H1 (cell line): ENCODE measurements around the gene QSOX2. TPM values are rescaled to one million over a fixed set of nuclear protein-coding genes. Genes with fewer than 3 reads are reported as not detected.

ENCODE experiments used
- CBX8 ChIP-seq: fragments of 300-800, 300-1000 bp; sonication (generic); IDR thresholded peaks from 2 replicates; pipeline ENCODE4 v1.7.1; 2016; ENCODE audit warnings: low read depth, low read length, borderline replicate concordance
- CHD1 ChIP-seq: IDR thresholded peaks from 2 replicates; pipeline ENCODE4 v1.6.1; 2012; ENCODE audit warnings: low read depth, low read length, improper control_type of control experiment
- HDAC6 ChIP-seq: IDR thresholded peaks from one replicate; pipeline ENCODE4 v1.7.1; 2012; ENCODE audit warnings: low read depth, mild to moderate bottlenecking, inconsistent platforms, low read length, moderate library complexity
- SIX5 ChIP-seq: IDR thresholded peaks from 2 replicates; pipeline ENCODE4 v1.6.1; 2011; ENCODE audit warnings: mild to moderate bottlenecking, low read depth, low read length
- polyA plus RNA-seq, 7 experiments: library from polyadenylated mRNA; depleted of rRNA in 3 of 7; stranded (reverse) in 5 of 7; unstranded in 2 of 7; fragments of >200 nt in 5 of 7; fragments of 200-250 nt in 2 of 7; gene quantifications; 1 replicate in 5 of 7; 2 replicates in 1 of 7; 4 replicates in 1 of 7; pipeline versions ENCODE4 v1.2.1 to v1.2.3, GENCODE V29; 2011 to 2013; ENCODE audit warnings: missing spikeins in 2 of 7, mixed read lengths in 2 of 7
- total RNA-seq: library from RNA; stranded (reverse); fragmentation: NEBNext Ultra II Directional; extraction: Animal tissue kit (Norgen Biotek cat#: 25700); gene quantifications from 2 replicates; pipeline ENCODE4 v1.2.1, GENCODE V29; 2021

Gene QSOX2
- total and polyA plus RNA-seq, 2 of the 8 experiments (the other 6 are each of a cell fraction or from before 2014, with no cell fraction given) = 18.0 to 28.6 TPM

- TF ChIP-seq CHD1 = no peak
- TF ChIP-seq HDAC6 = no peak
- no peak for TF ChIP-seq SIX5
- TF ChIP-seq CBX8 = no peak
Measured at GRCh38 chr9:136201174-136201573, 44.4 kb downstream of the QSOX2 start (continued).
